KMS-11 (cell line): ENCODE results near the gene PYGO1.

Experiments
- H2AFZ ChIP-seq: fragments of 200-600 bp; sonication (generic); 2 replicates; pipeline ENCODE4 v1.6.1; 2016; ENCODE audit warnings: antibody characterized with exemption, mixed run types, low read depth
- H3K27ac ChIP-seq: fragments of 200-600 bp; sonication (generic); 2 replicates; pipeline ENCODE4 v1.6.1; 2016; ENCODE audit warnings: mild to moderate bottlenecking, mixed run types
- H3K27me3 ChIP-seq: fragments of 200-600 bp; sonication (generic); 2 replicates; pipeline ENCODE4 v1.6.1; 2017; ENCODE audit warnings: mild to moderate bottlenecking, low read depth, mixed run types, moderate library complexity; ENCODE audit not compliant: insufficient read depth
- H3K36me3 ChIP-seq: fragments of 200-600 bp; sonication (generic); 2 replicates; pipeline ENCODE4 v1.6.1; 2017; ENCODE audit warnings: mild to moderate bottlenecking, mixed run types; ENCODE audit not compliant: insufficient read depth
- H3K4me1 ChIP-seq: fragments of 200-600 bp; sonication (generic); 2 replicates; pipeline ENCODE4 v1.6.1; 2016; ENCODE audit warnings: mild to moderate bottlenecking, low read depth, mixed run types; ENCODE audit not compliant: poor library complexity, severe bottlenecking
- H3K4me2 ChIP-seq: fragments of 200-600 bp; sonication (generic); 2 replicates; pipeline ENCODE4 v1.7.0; 2016; ENCODE audit warnings: mild to moderate bottlenecking, mixed run types
- H3K4me3 ChIP-seq: fragments of 200-600 bp; sonication (generic); IDR thresholded peaks from 2 replicates; pipeline ENCODE4 v1.6.1; 2017; ENCODE audit warnings: low read depth, low read length, mixed read lengths; ENCODE audit not compliant: insufficient read depth
- H3K79me2 ChIP-seq: fragments of 200-600 bp; sonication (generic); 2 replicates; pipeline ENCODE4 v1.6.1; 2016; ENCODE audit warnings: low read depth, mixed run types; ENCODE audit not compliant: insufficient read depth
- H3K9ac ChIP-seq: fragments of 200-600 bp; sonication (generic); 2 replicates; pipeline ENCODE4 v1.6.1; 2016; ENCODE audit warnings: mild to moderate bottlenecking, mixed run types
- H4K20me1 ChIP-seq: fragments of 200-600 bp; sonication (generic); 2 replicates; pipeline ENCODE4 v1.6.1; 2016; ENCODE audit warnings: mild to moderate bottlenecking, mixed run types; ENCODE audit not compliant: insufficient read depth
- CTCF ChIP-seq: fragments of 200-600 bp; sonication (generic); conservative IDR thresholded peaks from 2 replicates; pipeline ENCODE4 v1.6.1; 2017; ENCODE audit warnings: low read depth, mild to moderate bottlenecking, antibody characterized with exemption, low read length, moderate library complexity, mixed read lengths

PYGO1 gene

DNA sequence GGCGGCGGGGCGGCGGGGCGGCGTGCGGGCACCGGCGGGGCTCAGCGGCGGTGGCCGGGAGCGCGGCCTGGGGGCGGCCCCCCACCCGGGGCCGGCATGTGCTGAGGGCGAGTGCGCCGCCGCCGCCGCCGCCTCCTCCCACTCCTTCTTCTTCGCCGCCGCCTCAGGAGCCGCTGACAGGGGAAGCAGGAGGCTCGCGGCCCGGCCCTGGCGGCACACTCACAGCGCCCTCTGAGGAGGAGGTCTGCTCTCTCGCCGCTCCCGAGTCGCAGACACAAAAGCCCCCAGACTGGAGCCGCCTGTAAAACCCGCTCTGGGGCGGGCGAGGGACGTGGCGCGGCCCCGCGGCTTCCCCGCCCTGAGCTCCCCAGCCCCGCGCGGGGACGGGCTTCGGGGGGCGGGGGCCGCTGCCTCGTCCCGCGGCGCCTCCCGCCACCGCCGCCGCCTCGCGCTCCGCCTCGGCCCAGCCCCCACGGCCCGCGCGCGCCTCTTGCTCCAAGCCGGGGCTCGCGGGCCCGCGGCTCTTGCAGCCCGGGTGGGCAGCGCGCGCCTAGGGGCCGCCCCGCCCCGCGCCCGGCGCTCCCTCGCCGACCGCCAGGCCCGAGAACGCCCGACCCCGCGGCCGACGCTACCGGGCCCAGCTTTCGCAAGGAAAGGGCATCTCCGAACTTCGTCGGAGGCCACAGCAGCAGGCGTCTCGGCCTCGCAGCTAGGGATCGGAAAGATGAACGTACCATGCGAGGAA lies at the start of gene PYGO1:
Gene PYGO1 (minus strand): TSS at position 276 of the 745 bp plus-strand sequence. CDS start 462 bp downstream, outside the sequence.
- no peaks in the 10 kb centered on the region for H3K4me1 ChIP-seq
- no peak within 1 kb of the TSS for H3K4me3 ChIP-seq
- no peaks in the 10 kb centered on the region for H3K79me2 ChIP-seq
- H3K27ac ChIP-seq, result no peak within 1 kb of the TSS
- peak within 1 kb of the TSS; percentile 13; the same call in 1 of the 2 replicates for H3K4me2 ChIP-seq
- no peaks in the 10 kb centered on the region for H4K20me1 ChIP-seq
- no peak for TF ChIP-seq CTCF
- H3K9ac ChIP-seq, result peak within 1 kb of the TSS; percentile 56; the same call in 1 of the 2 replicates
- H3K27me3 ChIP-seq, result no peaks in the 10 kb centered on the region
- peak within 1 kb of the TSS; percentile 47; the same call in 1 of the 2 replicates for H2AFZ ChIP-seq
- no peaks in the 10 kb centered on the region for H3K36me3 ChIP-seq

DNA sequence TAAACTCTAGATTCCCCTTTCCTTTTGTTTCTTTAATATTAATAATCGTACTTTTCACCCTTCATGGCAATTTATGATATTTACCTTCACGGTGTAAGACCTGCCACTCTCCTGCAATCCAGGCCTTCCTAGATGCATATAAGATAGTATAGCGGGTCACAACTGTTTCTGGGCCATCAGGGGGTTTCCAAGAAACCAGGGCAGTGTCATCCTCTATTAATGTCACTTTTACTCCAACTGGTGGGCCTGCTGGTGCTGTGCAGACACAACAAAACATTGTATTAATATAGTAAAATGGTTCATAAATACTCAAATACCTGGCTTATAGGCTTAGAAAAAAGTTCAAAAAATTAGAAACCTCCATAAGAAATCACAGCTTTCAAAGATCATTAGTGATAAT lies 48.9 kb upstream of the PYGO1 start:
- no peak overlapping the region for H3K4me3 ChIP-seq
- H3K36me3 ChIP-seq, result no peaks in the 10 kb centered on the region
- H3K27ac ChIP-seq, result no peak overlapping the region
- no peaks in the 10 kb centered on the region for H4K20me1 ChIP-seq
- no peaks in the 10 kb centered on the region for H3K4me1 ChIP-seq
- H3K9ac ChIP-seq, result no peak overlapping the region
- H2AFZ ChIP-seq, result no peak overlapping the region
- H3K79me2 ChIP-seq, result no peaks in the 10 kb centered on the region
- H3K27me3 ChIP-seq, result no peaks in the 10 kb centered on the region
- no peak overlapping the region for H3K4me2 ChIP-seq
- no peak for TF ChIP-seq CTCF

GRCh38 chr15:55633731-55634130 lies 45.6 kb upstream of the PYGO1 start:
- Histone ChIP-seq H3K4me1 (no peaks in the 10 kb centered on the region), H3K27ac (no peak overlapping the region), H2AFZ (no peak overlapping the region), H3K27me3 (no peaks in the 10 kb centered on the region), H3K4me2 (no peak overlapping the region), H4K20me1 (no peaks in the 10 kb centered on the region), H3K79me2 (no peaks in the 10 kb centered on the region), H3K9ac (no peak overlapping the region), H3K36me3 (no peaks in the 10 kb centered on the region), H3K4me3 (no peak overlapping the region)
- TF ChIP-seq CTCF, result no peak

- no peaks in the 10 kb centered on the region for H3K36me3 ChIP-seq
- no peak overlapping the region for H3K27ac ChIP-seq
- no peaks in the 10 kb centered on the region for H3K4me1 ChIP-seq
- no peak overlapping the region for H3K9ac ChIP-seq
- no peaks in the 10 kb centered on the region for H4K20me1 ChIP-seq
- H3K79me2 ChIP-seq, result no peaks in the 10 kb centered on the region
- no peak overlapping the region for H3K4me2 ChIP-seq
- no peak for TF ChIP-seq CTCF
- H3K27me3 ChIP-seq, result no peaks in the 10 kb centered on the region
- no peak overlapping the region for H2AFZ ChIP-seq
- H3K4me3 ChIP-seq, result no peak overlapping the region
Measured at GRCh38 chr15:55632434-55632833, 44.3 kb upstream of the PYGO1 start.
